ENCODE measurements around the gene GGA1.

Gene GGA1

DNA sequence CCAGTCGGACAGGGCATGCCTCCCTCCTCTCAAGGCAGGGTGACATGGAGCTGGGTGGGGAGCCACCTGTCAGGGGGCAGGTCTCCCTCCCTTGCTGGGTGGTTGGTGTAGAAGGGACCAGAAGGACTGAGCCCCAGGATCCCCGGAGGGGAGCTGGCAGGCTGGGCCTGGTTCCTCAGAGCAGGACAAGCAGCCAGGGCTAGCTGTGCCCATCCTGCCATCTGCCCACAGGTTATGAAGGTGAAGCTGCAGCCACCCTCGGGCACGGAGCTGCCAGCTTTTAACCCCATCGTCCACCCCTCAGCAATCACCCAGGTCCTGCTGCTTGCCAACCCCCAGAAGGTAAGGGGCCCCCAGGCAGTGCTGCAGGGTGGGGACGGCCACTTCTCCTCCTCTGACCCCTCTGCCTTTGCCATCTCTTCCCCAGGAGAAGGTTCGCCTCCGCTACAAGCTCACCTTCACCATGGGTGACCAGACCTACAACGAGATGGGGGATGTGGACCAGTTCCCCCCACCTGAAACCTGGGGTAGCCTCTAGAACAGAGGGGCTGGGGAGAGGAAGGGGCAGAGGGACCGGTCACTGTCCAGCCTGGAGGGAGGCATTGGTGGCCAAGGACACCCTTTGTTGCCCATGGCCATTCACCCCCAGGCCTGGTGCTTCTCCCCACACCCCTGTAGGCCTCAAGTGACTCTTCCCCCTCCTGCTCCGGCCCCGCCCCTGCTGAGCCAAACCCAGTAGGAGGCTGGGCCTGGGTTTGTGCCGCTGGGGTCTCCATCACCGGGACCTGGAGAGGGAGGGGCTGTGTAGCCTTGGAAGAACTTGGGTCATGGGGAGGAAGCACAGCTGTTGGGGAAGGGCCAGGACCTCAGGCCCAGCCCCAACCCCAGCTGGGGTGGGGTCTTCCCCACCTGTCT is 23.8 kb downstream of the GGA1 start:
- no peak for DNase-seq

- DNase-seq: no peak
Observed at GRCh38 chr22:37633089-37633624, 24.5 kb downstream of the GGA1 start.

DNA sequence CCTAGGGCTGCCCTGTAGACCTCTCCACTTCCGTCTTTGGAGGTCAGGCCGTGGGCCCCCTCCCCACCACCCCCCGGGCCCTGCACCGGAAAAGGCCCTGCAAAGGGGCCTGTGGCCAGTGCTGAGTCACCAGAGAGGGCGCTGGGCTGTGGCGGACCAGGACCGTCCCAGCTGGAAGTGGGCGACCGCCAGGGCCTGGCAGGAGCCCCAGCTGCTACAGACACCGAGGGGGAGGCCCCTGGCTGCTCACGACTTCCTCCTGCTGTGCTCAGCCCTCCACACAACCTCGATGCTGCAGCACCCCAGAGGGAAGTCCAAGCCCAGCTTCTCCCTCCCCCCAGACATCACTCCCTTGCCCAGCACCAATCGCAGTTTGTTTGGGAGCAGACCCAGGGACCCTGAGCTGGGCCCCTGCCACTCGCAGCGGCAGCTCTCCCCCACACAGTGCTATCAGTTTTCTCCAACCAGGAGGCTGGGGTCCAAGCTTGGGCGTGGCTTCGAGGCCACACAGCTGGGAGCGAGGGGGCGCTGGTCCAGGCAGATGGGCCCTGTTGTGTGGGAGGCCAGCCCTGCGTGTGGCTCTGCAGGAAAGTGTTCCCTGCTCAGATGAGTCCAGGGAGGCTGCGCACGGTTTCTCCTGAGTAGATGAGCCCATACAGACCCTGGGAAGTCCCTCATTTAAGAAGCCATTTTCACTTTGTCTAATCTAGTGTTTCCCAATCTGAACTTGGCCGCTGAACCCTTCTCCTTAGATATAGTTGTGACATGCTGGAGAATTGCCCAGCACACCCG is 25.2 kb downstream of the GGA1 start:
- peak; percentile 20 to 50 for DNase-seq

DNA sequence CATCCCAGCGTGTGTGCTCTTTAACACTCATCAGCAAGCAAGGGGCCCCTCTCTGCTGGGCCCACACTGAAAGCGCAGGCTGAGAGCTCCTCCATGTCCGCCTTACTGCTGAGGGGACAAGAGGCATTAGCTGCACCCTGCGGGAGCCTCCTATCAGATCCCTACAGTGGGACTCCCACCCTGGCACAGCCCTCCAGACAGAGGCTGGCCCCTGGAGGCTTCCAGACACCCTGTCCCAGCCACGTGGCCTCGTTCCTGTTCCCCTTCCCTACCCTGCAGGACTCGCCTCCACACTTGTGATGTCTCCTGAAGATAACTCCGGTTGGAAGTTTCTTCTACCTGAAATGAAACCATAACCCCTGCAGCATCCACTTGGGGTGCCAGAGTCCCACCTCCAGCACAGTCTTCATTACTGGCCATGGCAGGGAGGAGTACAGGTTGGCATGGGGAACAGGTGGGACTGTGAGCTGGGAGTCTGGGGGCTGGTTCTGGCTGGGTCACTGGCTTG is 25.8 kb downstream of the GGA1 start:
- no peak for DNase-seq

GRCh38 chr22:37635157-37635556 is 26.5 kb downstream of the GGA1 start:
- DNase-seq: no peak

GRCh38 chr22:37636186-37636948 is 27.7 kb downstream of the GGA1 start:
- DNase-seq: no peak

- DNase-seq: no peak
Observed at GRCh38 chr22:37636949-37637273, 28.3 kb downstream of the GGA1 start.

DNA sequence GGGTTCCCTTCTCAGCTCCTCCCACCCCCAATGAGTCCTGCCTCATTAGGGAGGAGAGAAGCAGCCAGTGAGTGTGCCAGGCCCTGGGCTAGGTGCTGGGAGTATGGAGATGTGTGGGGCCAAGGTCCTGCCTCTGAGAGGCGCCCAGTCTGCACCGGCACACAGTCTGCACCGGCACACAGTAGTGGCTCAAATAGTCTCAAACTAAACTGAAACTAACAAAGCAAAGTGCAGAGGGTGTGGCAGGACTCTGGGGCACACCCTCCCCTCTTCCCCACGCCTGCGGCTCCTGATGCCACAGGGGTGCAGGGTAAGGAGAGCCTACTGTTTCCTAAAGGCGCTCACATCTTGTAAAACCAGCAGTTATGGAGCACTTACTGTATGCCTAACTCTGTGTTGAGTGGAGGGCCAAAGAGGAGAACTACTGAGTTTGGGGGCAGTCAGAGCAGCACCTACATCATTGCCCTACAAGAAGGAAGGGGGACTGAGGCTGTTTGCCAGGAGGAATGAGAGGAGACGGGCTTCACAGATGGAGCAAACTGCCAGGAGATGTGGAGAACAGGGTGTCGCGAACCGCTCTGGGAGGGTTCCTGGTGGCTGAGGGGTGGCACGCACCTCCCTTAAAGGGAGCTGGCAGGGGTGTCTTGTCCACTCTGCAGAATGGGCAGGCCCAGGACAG is 29.9 kb downstream of the GGA1 start:
- DNase-seq: no peak

DNA sequence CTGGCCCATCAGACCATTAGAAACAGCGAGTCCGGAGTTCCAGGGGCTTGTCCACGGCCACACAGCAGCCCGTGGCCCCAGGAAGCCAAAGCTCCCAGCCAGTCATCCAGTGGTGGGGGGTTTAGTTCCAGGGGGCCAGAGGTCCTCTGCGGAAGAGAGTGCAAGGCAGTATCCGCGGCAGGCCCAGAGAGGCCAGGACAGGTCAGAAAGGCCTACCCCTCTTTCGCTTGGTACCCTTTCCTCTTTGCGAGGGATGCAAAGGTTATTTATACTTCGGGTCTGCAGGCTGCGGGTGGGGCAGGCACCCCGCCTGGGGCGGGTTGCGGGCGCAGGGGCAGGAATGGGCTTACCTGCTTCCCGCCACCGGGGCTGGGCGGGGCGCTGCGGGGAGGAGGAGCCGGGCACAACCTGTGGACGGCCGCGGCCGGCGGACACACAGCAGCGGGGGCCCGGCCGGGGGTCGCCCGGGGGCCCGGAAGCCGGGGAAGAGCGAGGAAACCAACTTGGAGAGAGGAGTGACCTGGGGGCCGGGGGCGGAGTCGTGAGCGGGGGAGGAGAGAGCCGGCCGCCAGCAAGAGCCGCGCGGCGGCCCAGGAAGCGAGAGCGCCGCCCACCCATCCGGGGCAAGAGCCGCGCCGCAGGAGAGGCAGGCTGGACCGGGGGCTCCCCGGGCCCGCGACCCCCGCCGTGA is 30.6 kb downstream of the GGA1 start, which contains the start of gene SH3BP1:
Gene SH3BP1 (plus strand): TSS at position 600 of the 691 bp plus-strand sequence. CDS start 119 bp downstream, outside the sequence.
- peak; percentile 5 to 44 for DNase-seq

DNA sequence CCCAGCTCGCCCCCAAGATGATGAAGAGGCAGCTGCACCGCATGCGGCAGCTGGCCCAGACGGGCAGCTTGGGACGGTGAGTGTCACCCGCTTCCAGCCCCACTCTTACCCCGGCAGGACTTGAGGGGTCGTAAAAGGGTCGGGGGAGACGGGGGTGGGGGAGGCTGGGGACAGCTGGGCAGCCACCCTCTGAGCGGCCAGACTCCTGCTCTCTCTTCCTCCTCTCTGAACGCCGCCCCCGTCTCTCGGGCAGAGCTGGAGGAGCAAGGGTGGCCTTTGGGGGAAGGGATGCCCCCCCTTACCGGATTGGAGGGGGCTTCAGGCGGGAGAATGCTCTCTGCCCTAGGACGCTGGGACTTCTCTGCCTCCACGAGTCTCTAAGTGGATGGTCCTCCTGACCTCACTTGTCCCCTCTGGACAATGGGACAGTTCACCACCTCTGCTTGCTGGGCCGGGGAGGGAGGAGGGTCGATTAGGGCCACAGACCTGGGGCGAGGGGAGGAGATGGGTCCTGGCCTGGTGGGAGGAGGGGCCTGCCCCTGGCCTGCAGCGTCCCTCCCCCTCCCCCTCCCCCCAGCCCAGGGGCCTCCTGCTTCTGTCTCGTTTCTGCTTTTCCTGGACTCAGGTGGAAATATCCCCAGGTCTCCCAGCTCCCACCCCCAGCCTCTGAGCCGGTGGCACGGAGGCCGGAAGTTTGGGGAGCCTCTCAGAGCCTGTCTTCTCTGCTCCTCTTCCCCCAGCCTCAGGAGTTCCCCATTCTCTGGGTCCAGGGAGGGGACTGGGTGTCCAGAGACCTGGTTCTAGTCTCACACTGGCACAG is 31.3 kb downstream of the GGA1 start:
- DNase-seq: no peak

- DNase-seq: no peak
Observed at GRCh38 chr22:37640591-37641560, 32.2 kb downstream of the GGA1 start.

DNA sequence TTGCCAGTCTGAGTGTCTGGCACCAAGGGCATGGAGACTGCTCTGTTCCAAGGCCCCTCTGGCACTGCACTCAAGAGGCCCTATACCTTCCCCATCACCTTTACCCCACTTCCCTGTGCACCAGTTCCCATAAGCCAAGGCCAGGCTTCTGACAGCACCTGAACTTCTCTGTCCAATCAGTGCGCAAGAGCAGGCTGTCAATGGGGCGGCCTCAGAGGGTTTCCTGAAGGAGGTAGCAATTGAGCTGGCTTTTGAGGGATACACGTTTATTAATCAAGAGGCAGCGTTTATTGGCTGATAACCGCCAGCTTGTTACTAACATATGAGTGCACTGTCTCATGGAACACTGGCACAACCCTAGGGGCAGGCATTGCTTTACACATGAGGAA is 32.9 kb downstream of the GGA1 start:
- DNase-seq: no peak

GRCh38 chr22:37643225-37643847 is 34.7 kb downstream of the GGA1 start:
- peak; percentile 23 to 28 for DNase-seq

GRCh38 chr22:37647317-37647716 is 38.7 kb downstream of the GGA1 start:
- DNase-seq: no peak

- DNase-seq: no peak
Observed at GRCh38 chr22:37647928-37648327, 39.3 kb downstream of the GGA1 start.

GRCh38 chr22:37650463-37651136 is 42.0 kb downstream of the GGA1 start:
- DNase-seq: no peak

- no peak for DNase-seq
Observed at GRCh38 chr22:37654563-37655251, 46.1 kb downstream of the GGA1 start.

DNA sequence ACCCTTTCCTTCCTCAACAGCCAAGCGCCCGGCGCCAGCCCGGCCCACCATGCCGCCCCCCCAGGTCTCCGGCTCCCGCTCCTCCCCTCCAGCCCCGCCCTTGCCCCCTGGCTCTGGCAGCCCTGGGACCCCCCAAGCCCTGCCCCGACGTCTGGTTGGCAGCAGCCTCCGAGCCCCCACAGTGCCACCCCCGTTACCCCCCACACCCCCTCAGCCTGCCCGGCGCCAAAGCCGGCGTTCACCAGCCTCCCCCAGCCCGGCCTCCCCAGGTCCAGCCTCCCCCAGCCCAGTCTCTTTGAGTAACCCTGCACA is 46.6 kb downstream of the GGA1 start:
- no peak for DNase-seq
